HepG2 (cell line): Measurements from ENCODE around the gene HBS1L. TPM values are rescaled to one million over a fixed set of nuclear protein-coding genes. Genes with fewer than 3 reads are reported as not detected.

Experiments used
- ARID3A ChIP-seq: IDR thresholded peaks from 2 replicates; pipeline ENCODE4 v1.6.1; 2012; ENCODE audit warnings: low read depth, low read length, improper control_type of control experiment
- ATAD3A ChIP-seq: sonication (generic); formaldehyde crosslinking; IDR thresholded peaks from 2 replicates; pipeline ENCODE4 v1.4.0; 2020; ENCODE audit warnings: missing genetic modification reagents
- ATF7 ChIP-seq, 2 experiments: fragments of 450-650 bp in 1 of 2; sonication (generic) in 1 of 2; formaldehyde crosslinking in 1 of 2; IDR thresholded peaks; 2 replicates each; pipeline versions ENCODE4 v1.4.0 to v1.6.1; 2016 to 2020; ENCODE audit warnings: antibody characterized with exemption in 1 of 2, mild to moderate bottlenecking in 1 of 2, missing genetic modification reagents in 1 of 2
- BORCS8-MEF2B ChIP-seq: sonication (generic); formaldehyde crosslinking; IDR thresholded peaks from 2 replicates; pipeline ENCODE4 v1.8.0; 2022; ENCODE audit warnings: mild to moderate bottlenecking, missing genetic modification reagents
- CEBPB ChIP-seq: IDR thresholded peaks from 2 replicates; pipeline ENCODE4 v1.6.1; 2011; ENCODE audit warnings: low read depth, low read length, improper control_type of control experiment, borderline replicate concordance
- CTCF ChIP-seq: sonication (generic); formaldehyde crosslinking; IDR thresholded peaks from 2 replicates; pipeline ENCODE4 v1.5.0; 2020; ENCODE audit warnings: mild to moderate bottlenecking, missing genetic modification reagents, moderate library complexity
- ERF ChIP-seq: IDR thresholded peaks from 2 replicates; pipeline ENCODE4 v1.6.1; 2018; ENCODE audit warnings: missing biosample characterization, missing genetic modification reagents
- FOSL2 ChIP-seq: sonication (generic); formaldehyde crosslinking; IDR thresholded peaks from 2 replicates; pipeline ENCODE4 v1.4.0; 2020; ENCODE audit warnings: missing genetic modification reagents
- GATAD2A ChIP-seq: IDR thresholded peaks from 2 replicates; pipeline ENCODE4 v1.6.1; 2016
- GTF2F1 ChIP-seq: fragments of 150-350 bp; IDR thresholded peaks from 2 replicates; pipeline ENCODE4 v1.6.1; 2014; ENCODE audit warnings: low read length
- HHEX ChIP-seq: IDR thresholded peaks from 2 replicates; pipeline ENCODE4 v1.6.1; 2016; ENCODE audit warnings: control low read depth
- IKZF1 ChIP-seq: fragments of 450-650 bp; IDR thresholded peaks from 2 replicates; pipeline ENCODE4 v1.7.1; 2016
- MAFK ChIP-seq, 2 experiments: IDR thresholded peaks in 1 of 2; conservative IDR thresholded peaks in 1 of 2; 2 replicates each; pipeline ENCODE4 v1.6.1; 2011; ENCODE audit warnings: improper control_type of control experiment in 2 of 2, low read length in 2 of 2
- MED8 ChIP-seq: sonication (generic); formaldehyde crosslinking; IDR thresholded peaks from 2 replicates; pipeline ENCODE4 v1.8.1; 2023; ENCODE audit warnings: mild to moderate bottlenecking, missing genetic modification reagents; ENCODE audit not compliant: insufficient replicate concordance
- PAX8 ChIP-seq: sonication (generic); formaldehyde crosslinking; IDR thresholded peaks from 2 replicates; pipeline ENCODE4 v1.8.0; 2022; ENCODE audit warnings: mild to moderate bottlenecking, missing genetic modification reagents, borderline replicate concordance
- RAD51 ChIP-seq: fragments of 450-650 bp; IDR thresholded peaks from 2 replicates; pipeline ENCODE4 v1.6.1; 2016; ENCODE audit warnings: borderline replicate concordance
- SATB2 ChIP-seq: sonication (generic); formaldehyde crosslinking; IDR thresholded peaks from 2 replicates; pipeline ENCODE4 v1.5.0; 2020; ENCODE audit warnings: missing genetic modification reagents
- SIX1 ChIP-seq: sonication (generic); formaldehyde crosslinking; IDR thresholded peaks from 2 replicates; pipeline ENCODE4 v1.4.0; 2020; ENCODE audit warnings: missing genetic modification reagents, borderline replicate concordance
- TBL1XR1 ChIP-seq: fragments of 150-350 bp; IDR thresholded peaks from 2 replicates; pipeline ENCODE4 v1.6.1; 2014; ENCODE audit warnings: borderline replicate concordance, low read length; ENCODE audit not compliant: partially characterized antibody
- ZC3H13 ChIP-seq: sonication (generic); formaldehyde crosslinking; IDR thresholded peaks from 2 replicates; pipeline ENCODE4 v1.8.1; 2023; ENCODE audit warnings: mild to moderate bottlenecking, missing genetic modification reagents, moderate library complexity
- ZNF274 ChIP-seq: sonication (generic); formaldehyde crosslinking; IDR thresholded peaks from 2 replicates; pipeline ENCODE4 v1.5.1; 2020; ENCODE audit warnings: mild to moderate bottlenecking, missing genetic modification reagents
- ZNF670 ChIP-seq: sonication (generic); formaldehyde crosslinking; IDR thresholded peaks from 2 replicates; pipeline ENCODE4 v1.8.0; 2022; ENCODE audit warnings: mild to moderate bottlenecking, missing genetic modification reagents, borderline replicate concordance
- ZNF704 ChIP-seq: sonication (generic); formaldehyde crosslinking; IDR thresholded peaks from 2 replicates; pipeline ENCODE4 v1.8.1; 2023; ENCODE audit warnings: mild to moderate bottlenecking, inconsistent platforms, moderate library complexity, missing genetic modification reagents, borderline replicate concordance
- ZNF749 ChIP-seq: sonication (generic); formaldehyde crosslinking; IDR thresholded peaks from 2 replicates; pipeline ENCODE4 v1.8.0; 2022; ENCODE audit warnings: mild to moderate bottlenecking, missing genetic modification reagents, moderate library complexity, borderline replicate concordance
- ZNF761 ChIP-seq: sonication (generic); formaldehyde crosslinking; conservative IDR thresholded peaks from 2 replicates; pipeline ENCODE4 v1.4.0; 2020; ENCODE audit warnings: mild to moderate bottlenecking, missing genetic modification reagents
- ZNF773 ChIP-seq: sonication (generic); formaldehyde crosslinking; IDR thresholded peaks from 2 replicates; pipeline ENCODE4 v1.4.0; 2020; ENCODE audit warnings: missing genetic modification reagents, borderline replicate concordance
- polyA plus RNA-seq, 8 experiments: library from polyadenylated mRNA; depleted of rRNA in 3 of 8; stranded (reverse) in 7 of 8; unstranded in 1 of 8; fragments of >200 nt; fragmentation: Illumina TruSeq in 4 of 8; extraction: Trizol in 4 of 8; gene quantifications; 2 replicates each; pipeline versions ENCODE4 v1.2.1 to v1.2.3, GENCODE V29; 2011 to 2016; ENCODE audit warnings: low read depth in 4 of 8, missing spikeins in 1 of 8, mixed read lengths in 1 of 8; ENCODE audit not compliant: insufficient read depth in 1 of 8
- total RNA-seq, 5 experiments: library from RNA; depleted of rRNA; stranded (reverse); fragments of >200 nt; fragmentation: Illumina TruSeq; extraction: Trizol; gene quantifications; 2 replicates each; pipeline ENCODE4 v1.2.3, GENCODE V29; 2016; ENCODE audit warnings: low read depth in 1 of 5

HBS1L gene
- total and polyA plus RNA-seq, 2 of the 13 experiments (the other 11 are each of a cell fraction or from before 2014, with no cell fraction given), result 44.1 to 138 TPM

GRCh38 chr6:135088818-135089809 is 34.5 kb upstream of the HBS1L start (continued):
- TF ChIP-seq ARID3A (peak; percentile 76), CTCF (CRISPR knock-in tag) (0 out of 2 replicates have a peak, but pooled peaks have one; percentile 6), HHEX (no peak), ZNF274 (CRISPR knock-in tag) (no peak), ZC3H13 (CRISPR knock-in tag) (no peak), TBL1XR1 (no peak), IKZF1 (no peak), MED8 (CRISPR knock-in tag) (no peak), ZNF761 (CRISPR knock-in tag) (no peak), SATB2 (CRISPR knock-in tag) (no peak), BORCS8-MEF2B (CRISPR knock-in tag) (no peak), MAFK (conservative IDR thresholded peaks at IDR 0.05 in 1 of 2, IDR thresholded peaks at IDR 0.05 in 1 of 2; ENCODE audit: low read length in 2 of 2) (peak in 1 of 2 experiments; percentile 27; a peak in 1 of 4 replicates), GTF2F1 (no peak), PAX8 (CRISPR knock-in tag) (no peak), ERF (CRISPR knock-in tag) (no peak), CEBPB (peak; percentile 98), ZNF773 (no peak), GATAD2A (CRISPR knock-in tag) (0 out of 2 replicates have a peak, but pooled peaks have one; percentile 36), ZNF749 (CRISPR knock-in tag) (no peak), ZNF704 (CRISPR knock-in tag) (no peak), ATF7 (IDR thresholded peaks at IDR 0.05) (peak; percentile 70), ATF7 (CRISPR knock-in tag; IDR thresholded peaks at IDR 0.05) (no peak), SIX1 (peak; percentile 67; the same call in 1 of the 2 replicates), ZNF670 (CRISPR knock-in tag) (no peak), FOSL2 (CRISPR knock-in tag) (peak; percentile 49), ATAD3A (CRISPR knock-in tag) (no peak), RAD51 (no peak)
